Stimulated activated CD4-positive, alpha-beta T cell treated with anti-CD3 and anti-CD28 coated beads, Interleukin-1b, Interleukin-23, amount 100 ng/mL, for 24 hours (primary cell): ENCODE measurements around the gene LTA.
"Not testable (repeated sequence)": the region's sequence is repeated elsewhere in the genome, so short reads cannot be mapped to it uniquely, and the experiment has no call there.

ENCODE experiments used
- DNase-seq, 4 experiments: peaks; one replicate each; pipeline ENCODE4 v3.0.0-alpha.2; 2020; ENCODE audit warnings: low read depth in 4 of 4, low spot score in 1 of 4

The LTA gene

GRCh38 chr6:31586008-31586407 is 13.9 kb downstream of the LTA start, which contains the start of gene LST1:
TSS of gene LST1 (plus strand) at chr6:31586277. CDS start at chr6:31587300, 1,023 bp downstream.
- no peak for DNase-seq

- DNase-seq: no peak
Observed at GRCh38 chr6:31586599-31587281, 14.7 kb downstream of the LTA start.

- DNase-seq: no peak
Observed at GRCh38 chr6:31587791-31588777, 16.0 kb downstream of the LTA start.

GRCh38 chr6:31588871-31589650 is 17.0 kb downstream of the LTA start:
- DNase-seq: no peak

GRCh38 chr6:31590691-31591090 is 18.6 kb downstream of the LTA start:
- not testable (repeated sequence) for DNase-seq

GRCh38 chr6:31592396-31592771 is 20.3 kb downstream of the LTA start:
- DNase-seq: no peak

GRCh38 chr6:31597006-31597405 is 24.9 kb downstream of the LTA start:
- no peak for DNase-seq

GRCh38 chr6:31607317-31607716 is 35.2 kb downstream of the LTA start:
- DNase-seq: no peak

GRCh38 chr6:31609519-31610406 is 37.7 kb downstream of the LTA start:
- no peak for DNase-seq

GRCh38 chr6:31610968-31611367 is 38.9 kb downstream of the LTA start:
- no peak for DNase-seq

- no peak for DNase-seq
Observed at GRCh38 chr6:31614075-31614619, 42.1 kb downstream of the LTA start.

GRCh38 chr6:31614684-31615578 is 42.8 kb downstream of the LTA start, which contains the start of gene AIF1:
TSS of gene AIF1 (plus strand) at chr6:31615234. CDS start at chr6:31615330, 96 bp downstream.
- DNase-seq: no peak

GRCh38 chr6:31615748-31616147 is 43.7 kb downstream of the LTA start:
- DNase-seq: no peak

GRCh38 chr6:31617010-31617409 is 44.9 kb downstream of the LTA start:
- DNase-seq: no peak

- DNase-seq: peak; percentile 84 to 96 (median 88)
Observed at GRCh38 chr6:31619805-31620585, 47.9 kb downstream of the LTA start.

- peak; percentile 90 to 96 (median 94) for DNase-seq
Observed at GRCh38 chr6:31620586-31621319, 48.7 kb downstream of the LTA start, which contains the start of gene PRRC2A. TSS of gene PRRC2A (plus strand) at chr6:31620715. CDS start at chr6:31622790, 2,075 bp downstream.

GRCh38 chr6:31621320-31621939 is 49.3 kb downstream of the LTA start:
- DNase-seq: no peak
